ENCODE measurements around the gene CALR. TPM values are rescaled to one million over a fixed set of nuclear protein-coding genes. Genes with fewer than 3 reads are reported as not detected.

The CALR gene
- total RNA-seq, 1 experiment from 2014 or later: 1,088 TPM

- TF ChIP-seq FOXJ3 (CRISPR knock-in tag; IDR thresholded peaks at IDR 0.05; ENCODE audit: borderline replicate concordance): no peak
Measured at GRCh38 chr19:12946731-12947496, 8.5 kb downstream of the CALR start (continued).

GRCh38 chr19:12947702-12948611 is 9.5 kb downstream of the CALR start:
- ATAC-seq (no peak), DNase-seq (ENCODE audit: low spot score) (no peak)
- Mint-ChIP-seq H3K27ac (peak overlapping the region; percentile 68), H3K4me1 (peaks cover 19% of the 10 kb centered on the region), H3K27me3 (ENCODE audit: low read depth) (no peaks in the 10 kb centered on the region; the same call in 1 of the 2 replicates), H3K9me3 (no peaks in the 10 kb centered on the region), H3K36me3 (peaks cover 67% of the 10 kb centered on the region), H3K4me3 (peak overlapping the region; percentile 26)
- ChIA-PET POLR2A (no interaction called here), CTCF (interaction anchor here (1.9 to 2.0 kb wide), 2 partner anchors 17 to 30 kb away, joined by 7 to 8 read pairs; no protein-coding TSS in a partner anchor)
- TF ChIP-seq ZNF512 (CRISPR knock-in tag; IDR thresholded peaks at IDR 0.05; ENCODE audit: borderline replicate concordance) (no peak), FOXP1 (CRISPR knock-in tag; IDR thresholded peaks at IDR 0.05; ENCODE audit: borderline replicate concordance) (no peak), SMAD4 (CRISPR knock-in tag; IDR thresholded peaks at IDR 0.05) (no peak), ZNF121 (CRISPR knock-in tag; IDR thresholded peaks at IDR 0.05) (no peak), ERG (CRISPR knock-in tag; IDR thresholded peaks at IDR 0.05) (no peak), PRRX2 (CRISPR knock-in tag; IDR thresholded peaks at IDR 0.05) (no peak), E2F1 (CRISPR knock-in tag; IDR thresholded peaks at IDR 0.05) (no peak), GRHL2 (CRISPR knock-in tag; IDR thresholded peaks at IDR 0.05; ENCODE audit: insufficient replicate concordance, severe bottlenecking) (no peak), ZBTB21 (CRISPR knock-in tag; IDR thresholded peaks at IDR 0.05; ENCODE audit: borderline replicate concordance) (no peak), FOXP4 (CRISPR knock-in tag; IDR thresholded peaks at IDR 0.05) (no peak), FOXJ3 (CRISPR knock-in tag; IDR thresholded peaks at IDR 0.05; ENCODE audit: borderline replicate concordance) (no peak)
- TF ChIP-seq, protein P1, sequence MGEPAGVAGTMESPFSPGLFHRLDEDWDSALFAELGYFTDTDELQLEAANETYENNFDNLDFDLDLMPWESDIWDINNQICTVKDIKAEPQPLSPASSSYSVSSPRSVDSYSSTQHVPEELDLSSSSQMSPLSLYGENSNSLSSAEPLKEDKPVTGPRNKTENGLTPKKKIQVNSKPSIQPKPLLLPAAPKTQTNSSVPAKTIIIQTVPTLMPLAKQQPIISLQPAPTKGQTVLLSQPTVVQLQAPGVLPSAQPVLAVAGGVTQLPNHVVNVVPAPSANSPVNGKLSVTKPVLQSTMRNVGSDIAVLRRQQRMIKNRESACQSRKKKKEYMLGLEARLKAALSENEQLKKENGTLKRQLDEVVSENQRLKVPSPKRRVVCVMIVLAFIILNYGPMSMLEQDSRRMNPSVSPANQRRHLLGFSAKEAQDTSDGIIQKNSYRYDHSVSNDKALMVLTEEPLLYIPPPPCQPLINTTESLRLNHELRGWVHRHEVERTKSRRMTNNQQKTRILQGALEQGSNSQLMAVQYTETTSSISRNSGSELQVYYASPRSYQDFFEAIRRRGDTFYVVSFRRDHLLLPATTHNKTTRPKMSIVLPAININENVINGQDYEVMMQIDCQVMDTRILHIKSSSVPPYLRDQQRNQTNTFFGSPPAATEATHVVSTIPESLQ (CRISPR knock-in tag; IDR thresholded peaks at IDR 0.05): no peak
- TF ChIP-seq, protein P2, sequence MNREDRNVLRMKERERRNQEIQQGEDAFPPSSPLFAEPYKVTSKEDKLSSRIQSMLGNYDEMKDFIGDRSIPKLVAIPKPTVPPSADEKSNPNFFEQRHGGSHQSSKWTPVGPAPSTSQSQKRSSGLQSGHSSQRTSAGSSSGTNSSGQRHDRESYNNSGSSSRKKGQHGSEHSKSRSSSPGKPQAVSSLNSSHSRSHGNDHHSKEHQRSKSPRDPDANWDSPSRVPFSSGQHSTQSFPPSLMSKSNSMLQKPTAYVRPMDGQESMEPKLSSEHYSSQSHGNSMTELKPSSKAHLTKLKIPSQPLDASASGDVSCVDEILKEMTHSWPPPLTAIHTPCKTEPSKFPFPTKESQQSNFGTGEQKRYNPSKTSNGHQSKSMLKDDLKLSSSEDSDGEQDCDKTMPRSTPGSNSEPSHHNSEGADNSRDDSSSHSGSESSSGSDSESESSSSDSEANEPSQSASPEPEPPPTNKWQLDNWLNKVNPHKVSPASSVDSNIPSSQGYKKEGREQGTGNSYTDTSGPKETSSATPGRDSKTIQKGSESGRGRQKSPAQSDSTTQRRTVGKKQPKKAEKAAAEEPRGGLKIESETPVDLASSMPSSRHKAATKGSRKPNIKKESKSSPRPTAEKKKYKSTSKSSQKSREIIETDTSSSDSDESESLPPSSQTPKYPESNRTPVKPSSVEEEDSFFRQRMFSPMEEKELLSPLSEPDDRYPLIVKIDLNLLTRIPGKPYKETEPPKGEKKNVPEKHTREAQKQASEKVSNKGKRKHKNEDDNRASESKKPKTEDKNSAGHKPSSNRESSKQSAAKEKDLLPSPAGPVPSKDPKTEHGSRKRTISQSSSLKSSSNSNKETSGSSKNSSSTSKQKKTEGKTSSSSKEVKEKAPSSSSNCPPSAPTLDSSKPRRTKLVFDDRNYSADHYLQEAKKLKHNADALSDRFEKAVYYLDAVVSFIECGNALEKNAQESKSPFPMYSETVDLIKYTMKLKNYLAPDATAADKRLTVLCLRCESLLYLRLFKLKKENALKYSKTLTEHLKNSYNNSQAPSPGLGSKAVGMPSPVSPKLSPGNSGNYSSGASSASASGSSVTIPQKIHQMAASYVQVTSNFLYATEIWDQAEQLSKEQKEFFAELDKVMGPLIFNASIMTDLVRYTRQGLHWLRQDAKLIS (CRISPR knock-in tag; IDR thresholded peaks at IDR 0.05; ENCODE audit: borderline replicate concordance): no peak
- TF ChIP-seq, protein P3, sequence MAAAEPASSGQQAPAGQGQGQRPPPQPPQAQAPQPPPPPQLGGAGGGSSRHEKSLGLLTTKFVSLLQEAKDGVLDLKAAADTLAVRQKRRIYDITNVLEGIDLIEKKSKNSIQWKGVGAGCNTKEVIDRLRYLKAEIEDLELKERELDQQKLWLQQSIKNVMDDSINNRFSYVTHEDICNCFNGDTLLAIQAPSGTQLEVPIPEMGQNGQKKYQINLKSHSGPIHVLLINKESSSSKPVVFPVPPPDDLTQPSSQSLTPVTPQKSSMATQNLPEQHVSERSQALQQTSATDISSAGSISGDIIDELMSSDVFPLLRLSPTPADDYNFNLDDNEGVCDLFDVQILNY (CRISPR knock-in tag; IDR thresholded peaks at IDR 0.05): no peak
- TF ChIP-seq, protein P4, sequence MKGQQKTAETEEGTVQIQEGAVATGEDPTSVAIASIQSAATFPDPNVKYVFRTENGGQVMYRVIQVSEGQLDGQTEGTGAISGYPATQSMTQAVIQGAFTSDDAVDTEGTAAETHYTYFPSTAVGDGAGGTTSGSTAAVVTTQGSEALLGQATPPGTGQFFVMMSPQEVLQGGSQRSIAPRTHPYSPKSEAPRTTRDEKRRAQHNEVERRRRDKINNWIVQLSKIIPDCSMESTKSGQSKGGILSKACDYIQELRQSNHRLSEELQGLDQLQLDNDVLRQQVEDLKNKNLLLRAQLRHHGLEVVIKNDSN (CRISPR knock-in tag; IDR thresholded peaks at IDR 0.05): no peak
